GM23248 (cell line): ENCODE results near the gene MACC1. TPM values are rescaled to one million over a fixed set of nuclear protein-coding genes. Genes with fewer than 3 reads are reported as not detected.

Source experiments
- DNase-seq: peaks from one replicate; pipeline ENCODE4 v3.0.0-alpha.2; 2015
- H2AFZ ChIP-seq: fragments of 200-600 bp; sonication (generic); 2 replicates; pipeline ENCODE4 v1.6.1; 2016; ENCODE audit warnings: antibody characterized with exemption
- H3F3A ChIP-seq: fragments of 200-600 bp; sonication (generic); 2 replicates; pipeline ENCODE4 v1.6.1; 2016; ENCODE audit warnings: mild to moderate bottlenecking, antibody characterized with exemption, mixed run types; ENCODE audit not compliant: insufficient read depth
- H3K27ac ChIP-seq: fragments of 200-600 bp; sonication (generic); 2 replicates; pipeline ENCODE4 v1.5.1; 2016; ENCODE audit warnings: mild to moderate bottlenecking
- H3K27me3 ChIP-seq: fragments of 200-600 bp; sonication (generic); replicated peaks from 2 replicates; pipeline ENCODE4 v1.6.1; 2016; ENCODE audit warnings: mild to moderate bottlenecking; ENCODE audit not compliant: insufficient read depth
- H3K36me3 ChIP-seq: fragments of 200-600 bp; sonication (generic); 2 replicates; pipeline ENCODE4 v1.6.1; 2016; ENCODE audit warnings: low read depth, mild to moderate bottlenecking
- H3K4me1 ChIP-seq: fragments of 200-600 bp; sonication (generic); 2 replicates; pipeline ENCODE4 v1.6.1; 2016; ENCODE audit warnings: mild to moderate bottlenecking; ENCODE audit not compliant: insufficient read depth
- H3K4me2 ChIP-seq: fragments of 200-600 bp; sonication (generic); one replicate; pipeline ENCODE4 v1.6.1; 2016; ENCODE audit warnings: mild to moderate bottlenecking; ENCODE audit not compliant: unreplicated experiment
- H3K4me3 ChIP-seq: fragments of 200-600 bp; sonication (generic); 2 replicates; pipeline ENCODE4 v1.5.1; 2016; ENCODE audit warnings: mild to moderate bottlenecking
- H3K79me2 ChIP-seq: fragments of 200-600 bp; sonication (generic); 2 replicates; pipeline ENCODE4 v1.6.1; 2016; ENCODE audit warnings: mild to moderate bottlenecking; ENCODE audit not compliant: insufficient read depth
- H3K9ac ChIP-seq: fragments of 200-600 bp; sonication (generic); 2 replicates; pipeline ENCODE4 v1.6.1; 2016; ENCODE audit warnings: mild to moderate bottlenecking
- H3K9me2 ChIP-seq: fragments of 200-600 bp; sonication (generic); 2 replicates; pipeline ENCODE4 v1.6.1; 2016; ENCODE audit warnings: mixed run types, mild to moderate bottlenecking, moderate library complexity; ENCODE audit not compliant: insufficient read depth
- H3K9me3 ChIP-seq: fragments of 200-600 bp; sonication (generic); one replicate; pipeline ENCODE4 v1.6.1; 2017; ENCODE audit warnings: low read depth
- H4K20me1 ChIP-seq: fragments of 200-600 bp; sonication (generic); 2 replicates; pipeline ENCODE4 v1.6.0; 2016; ENCODE audit not compliant: insufficient read depth
- EZH2 ChIP-seq: fragments of 200-600 bp; sonication (generic); IDR thresholded peaks from 2 replicates; pipeline ENCODE4 v1.6.1; 2018; ENCODE audit warnings: antibody characterized with exemption, mild to moderate bottlenecking; ENCODE audit not compliant: insufficient read depth, poor library complexity, severe bottlenecking
- EZH2phosphoT487 ChIP-seq: fragments of 200-600 bp; sonication (generic); IDR thresholded peaks from 2 replicates; pipeline ENCODE4 v1.6.1; 2018; ENCODE audit warnings: antibody characterized with exemption, moderate library complexity, mild to moderate bottlenecking, low read depth; ENCODE audit not compliant: insufficient read depth
- WGBS, 2 experiments: methylation state at CpG; one replicate each; pipeline ENCODE4 v1.1.6; 2015 to 2017; ENCODE audit warnings: low lambda C conversion rate in 2 of 2, low coverage in 1 of 2; ENCODE audit errors: missing lambda C conversion rate in 2 of 2; 5-methylcytosine and 5-hydroxymethylcytosine counted together
- in situ Hi-C: fragments of 300-500 bp; cut with MboI; formaldehyde crosslinking; loops from 2 replicates; pipeline ENCODE4 v1.15.0; 2020
- polyA plus RNA-seq: library from polyadenylated mRNA; unstranded; fragments of >200 nt; fragmentation: Nextera tagmentation; extraction: Ambion mirVana; gene quantifications from 2 replicates; pipeline ENCODE4 v1.2.1, GENCODE V29; 2016
- total RNA-seq: library from RNA; depleted of rRNA; stranded (reverse); fragments of >200 nt; shearing (Covaris generic); gene quantifications from 2 replicates; pipeline ENCODE4 v1.2.3, GENCODE V29; 2014

MACC1 gene
- total and polyA plus RNA-seq, 2 experiments from 2014 or later: 0.05 to 0.11 TPM

GRCh38 chr7:20153999-20154398, 63.2 kb downstream of the MACC1 start:
- Histone ChIP-seq H3K4me3 (no peak overlapping the region), H3K27me3 (no peaks in the 10 kb centered on the region), H3K4me1 (peaks cover 22% of the 10 kb centered on the region), H3K9ac (no peak overlapping the region), H4K20me1 (no peaks in the 10 kb centered on the region), H3K36me3 (no peaks in the 10 kb centered on the region), H3K4me2 (peak overlapping the region; percentile 14), H3F3A (peaks cover 20% of the 10 kb centered on the region; the same call in 1 of the 2 replicates), H2AFZ (peak overlapping the region; percentile 43), H3K9me2 (no peaks in the 10 kb centered on the region), H3K9me3 (no peaks in the 10 kb centered on the region), H3K27ac (no peak overlapping the region), H3K79me2 (no peaks in the 10 kb centered on the region)
- in situ Hi-C loops: loop anchor here (25.0 kb wide), 2 partner anchors 392 to 433 kb away; partner anchors contain the start of gene TMEM196
- peak; percentile 62 for DNase-seq
- WGBS, 2 experiments: 22 to 25% methylated on average over 5 of the region's 5 CpGs
- TF ChIP-seq EZH2phosphoT487 (no peak), EZH2 (no peak)

DNA sequence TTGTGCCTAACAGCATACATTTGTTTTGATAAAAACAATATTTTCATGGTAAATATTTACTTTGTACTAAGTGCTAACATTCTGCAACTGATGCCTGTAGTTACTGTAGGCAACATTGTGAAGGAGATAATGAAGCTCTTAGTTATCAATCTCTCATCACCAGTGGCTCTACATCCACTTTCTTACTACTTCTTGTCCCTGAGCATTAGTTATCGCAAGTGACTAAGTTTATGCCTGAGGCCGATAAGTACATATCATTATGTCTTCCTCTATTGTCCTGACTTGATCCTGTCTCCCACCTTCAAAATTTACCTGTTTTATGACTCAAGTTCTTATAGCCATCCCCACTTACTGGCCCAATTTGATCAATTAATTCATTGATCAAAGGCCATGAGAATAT, 63.6 kb downstream of the MACC1 start:
- Histone ChIP-seq H2AFZ (peak overlapping the region; percentile 43; the same call in 1 of the 2 replicates), H3K27ac (no peak overlapping the region), H3K9ac (no peak overlapping the region), H3K36me3 (no peaks in the 10 kb centered on the region), H3F3A (peaks cover 20% of the 10 kb centered on the region; the same call in 1 of the 2 replicates), H3K9me3 (no peaks in the 10 kb centered on the region), H3K4me3 (no peak overlapping the region), H4K20me1 (no peaks in the 10 kb centered on the region), H3K9me2 (no peaks in the 10 kb centered on the region), H3K79me2 (no peaks in the 10 kb centered on the region), H3K4me1 (peaks cover 22% of the 10 kb centered on the region), H3K27me3 (no peaks in the 10 kb centered on the region), H3K4me2 (peak overlapping the region; percentile 14)
- in situ Hi-C loops: loop anchor here (25.0 kb wide), 2 partner anchors 391 to 434 kb away; partner anchors contain the start of gene TMEM196
- no peak for TF ChIP-seq EZH2phosphoT487
- no peak for TF ChIP-seq EZH2
- no peak for DNase-seq
- 98 to 100% methylated on average over 2 of the region's 2 CpGs for WGBS, 2 experiments

DNA sequence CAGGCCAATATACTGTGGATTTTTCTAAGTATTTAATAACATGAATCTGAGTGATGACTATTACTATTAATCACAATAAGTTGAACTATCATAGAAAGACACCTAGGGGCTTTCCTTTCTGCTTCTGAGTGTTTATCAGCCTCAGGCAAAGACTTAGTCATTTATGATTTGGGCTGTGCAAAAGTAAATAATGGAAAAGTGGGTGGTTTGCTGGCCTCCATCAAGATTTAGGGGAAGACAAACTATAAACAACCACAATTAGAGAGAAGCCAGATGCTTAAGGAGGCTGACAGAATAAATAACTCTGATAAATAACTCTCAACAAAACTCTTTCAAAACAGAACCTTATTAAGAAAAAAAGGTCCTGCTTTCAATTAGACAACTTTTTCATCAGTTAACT, 64.7 kb downstream of the MACC1 start:
- no peaks in the 10 kb centered on the region for H4K20me1 ChIP-seq
- H3K4me3 ChIP-seq: no peak overlapping the region
- no peak overlapping the region for H3K4me2 ChIP-seq
- H3K9me2 ChIP-seq: no peaks in the 10 kb centered on the region
- H3K27ac ChIP-seq: no peak overlapping the region
- peaks cover 22% of the 10 kb centered on the region for H3K4me1 ChIP-seq
- no peaks in the 10 kb centered on the region for H3K79me2 ChIP-seq
- peak overlapping the region; percentile 48 for H2AFZ ChIP-seq
- in situ Hi-C loops: loop anchor here (25.0 kb wide), 2 partner anchors 390 to 435 kb away; partner anchors contain the start of gene TMEM196
- H3K9me3 ChIP-seq: no peaks in the 10 kb centered on the region
- TF ChIP-seq EZH2phosphoT487 (no peak), EZH2 (no peak)
- no peaks in the 10 kb centered on the region for H3K27me3 ChIP-seq
- H3K9ac ChIP-seq: no peak overlapping the region
- peak; percentile 32 for DNase-seq
- H3F3A ChIP-seq: peaks cover 20% of the 10 kb centered on the region; the same call in 1 of the 2 replicates
- H3K36me3 ChIP-seq: no peaks in the 10 kb centered on the region

GRCh38 chr7:20151708-20152456, 65.3 kb downstream of the MACC1 start:
- H3K4me3 ChIP-seq: no peak overlapping the region
- peaks cover 23% of the 10 kb centered on the region for H3F3A ChIP-seq
- TF ChIP-seq EZH2phosphoT487: no peak
- no peak for TF ChIP-seq EZH2
- 86 to 89% methylated on average over 4 of the region's 4 CpGs for WGBS, 2 experiments
- DNase-seq: no peak
- no peaks in the 10 kb centered on the region for H3K79me2 ChIP-seq
- no peaks in the 10 kb centered on the region for H3K27me3 ChIP-seq
- no peaks in the 10 kb centered on the region for H3K9me3 ChIP-seq
- H4K20me1 ChIP-seq: no peaks in the 10 kb centered on the region
- no peaks in the 10 kb centered on the region for H3K36me3 ChIP-seq
- in situ Hi-C loops: loop anchor here (25.0 kb wide), 2 partner anchors 390 to 435 kb away; partner anchors contain the start of gene TMEM196
- no peak overlapping the region for H3K9ac ChIP-seq
- no peaks in the 10 kb centered on the region for H3K9me2 ChIP-seq
- no peak overlapping the region for H3K4me2 ChIP-seq
- H2AFZ ChIP-seq: no peak overlapping the region
- peaks cover 26% of the 10 kb centered on the region for H3K4me1 ChIP-seq
- no peak overlapping the region for H3K27ac ChIP-seq
